Measurements from ENCODE around the gene PIGC. TPM values are rescaled to one million over a fixed set of nuclear protein-coding genes. Genes with fewer than 3 reads are reported as not detected.

The PIGC gene
- 10 to 100 TPM in 5 of 6 donors, 1 to 10 TPM in 1; 9.5 to 18.5 (median 12.7) TPM for total RNA-seq
- polyA plus RNA-seq, result 10 to 100 TPM; 13.8 to 17.9 TPM

DNA sequence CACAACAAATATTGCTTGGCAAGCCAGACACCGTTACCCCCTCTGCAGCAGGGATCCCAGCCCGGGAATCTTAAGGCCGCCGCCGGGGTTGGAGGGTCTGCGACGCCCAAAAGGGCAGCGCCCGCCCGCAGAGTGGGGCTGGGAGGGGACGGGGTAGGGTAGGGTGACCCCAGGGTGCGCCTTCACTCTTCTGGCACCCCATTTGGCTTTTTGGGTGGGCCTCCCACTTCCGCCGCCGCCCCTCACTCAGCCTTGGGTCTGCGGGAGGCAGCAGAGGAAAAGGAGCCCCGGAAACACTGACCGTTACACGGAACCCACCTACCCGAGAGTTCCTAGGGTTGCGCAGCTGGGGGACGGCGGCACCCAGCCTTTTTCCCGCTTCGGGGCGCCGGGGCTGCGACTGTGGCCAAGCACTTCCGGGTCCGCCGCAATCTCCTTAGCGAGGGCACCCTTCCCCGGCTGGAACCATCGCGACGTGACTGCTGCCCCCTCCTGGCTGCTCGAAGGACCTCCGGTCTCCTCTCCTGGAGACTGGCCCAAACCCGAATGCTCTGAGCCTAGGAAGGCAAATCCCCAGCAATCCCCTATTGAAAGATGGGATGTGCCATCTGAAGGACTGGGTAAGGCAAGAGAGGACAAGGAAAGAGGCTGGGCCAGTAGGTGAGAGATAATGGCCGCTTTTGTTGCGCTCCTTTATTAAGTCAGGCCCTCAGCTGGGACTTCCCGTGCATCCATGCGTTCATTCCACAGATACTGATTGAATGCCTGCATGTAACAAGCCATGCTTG is at the start of gene PIGC:
Gene PIGC (minus strand): TSS at position 404 of the 788 bp plus-strand sequence. CDS start 1,447 bp downstream, outside the sequence.
- ATAC-seq (peak; percentile 99 to 100 (median 100)), DNase-seq (peak; percentile 85 to 97 (median 92)), FAIRE-seq (no peak)
- H3K36me3 ChIP-seq, result no peaks in the 10 kb centered on the region
- no peaks in the 10 kb centered on the region for H3K9me3 ChIP-seq
- TF ChIP-seq CTCF (IDR thresholded peaks at IDR 0.05), result peak; percentile 77 to 87 (median 80)
- no peaks in the 10 kb centered on the region for H3K27me3 ChIP-seq
- H3K4me3 ChIP-seq, result peak within 1 kb of the TSS; percentile 79 to 98 (median 85)
- H3K27ac ChIP-seq, result peak within 1 kb of the TSS in 2 of 4 donors; percentile 47 to 78
- intact Hi-C loops (cut with DNase I), result no loop called here
- 5 to 6% methylated on average over 43 of the region's 43 CpGs for WGBS, 2 donors
- H3K4me1 ChIP-seq, result peaks cover 0 to 17% (median 7%) of the 10 kb centered on the region in 3 donors

GRCh38 chr1:172492421-172492820 is 48.6 kb upstream of the PIGC start:
- intact Hi-C loops (cut with DNase I), result no loop called here
- no peaks in the 10 kb centered on the region for H3K9me3 ChIP-seq
- whole genome bisulfite sequencing, 2 donors, result 91 to 95% methylated on average over 1 of the region's 1 CpG

GRCh38 chr1:172489847-172490246 is 46.0 kb upstream of the PIGC start:
- no peaks in the 10 kb centered on the region for H3K27me3 ChIP-seq
- TF ChIP-seq CTCF (IDR thresholded peaks at IDR 0.05), result no peak
- H3K36me3 ChIP-seq, result no peaks in the 10 kb centered on the region
- intact Hi-C loops (cut with DNase I), result no loop called here
- DNase-seq, result no peak
- H3K27ac ChIP-seq, result no peak overlapping the region
- no peak for FAIRE-seq
- H3K9me3 ChIP-seq, result no peaks in the 10 kb centered on the region
- WGBS, 2 donors, result 80 to 86% methylated on average over 3 of the region's 3 CpGs
- no peak overlapping the region for H3K4me3 ChIP-seq
- no peaks in the 10 kb centered on the region for H3K4me1 ChIP-seq
- no peak for ATAC-seq

More at GRCh38 chr1:172492421-172492820, 48.6 kb upstream of the PIGC start:
- Histone ChIP-seq H3K4me1 (peaks cover 0 to 11% (median 8%) of the 10 kb centered on the region in 3 donors), H3K27me3 (no peaks in the 10 kb centered on the region), H3K27ac (no peak overlapping the region), H3K36me3 (no peaks in the 10 kb centered on the region), H3K4me3 (no peak overlapping the region)
- TF ChIP-seq CTCF (IDR thresholded peaks at IDR 0.05), result no peak
- DNase-seq, result no peak
- no peak for FAIRE-seq
- no peak for ATAC-seq

DNA sequence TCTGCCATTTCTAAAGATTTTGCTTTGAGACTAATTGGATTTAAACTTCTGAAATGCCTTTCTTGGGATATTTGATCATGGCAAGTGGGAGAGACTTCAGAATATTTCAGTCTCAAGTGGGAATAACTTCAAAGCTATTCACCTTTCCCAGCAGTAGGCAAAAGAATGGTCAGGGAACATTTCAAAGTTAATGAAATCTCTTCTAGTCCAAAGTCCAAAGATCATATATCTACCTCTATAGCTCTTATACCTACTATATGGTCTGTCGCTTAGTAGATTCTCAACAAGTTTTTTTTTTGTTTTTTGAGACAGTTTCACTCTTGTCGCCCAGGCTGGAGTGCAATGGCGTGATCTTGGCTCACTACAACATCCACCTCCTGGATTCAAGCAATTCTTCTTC is 44.5 kb upstream of the PIGC start:
- no peak for DNase-seq
- Histone ChIP-seq H3K4me1 (peaks cover 0 to 8% (median 0%) of the 10 kb centered on the region in 3 donors), H3K9me3 (no peaks in the 10 kb centered on the region), H3K27ac (no peak overlapping the region), H3K4me3 (no peak overlapping the region), H3K27me3 (no peaks in the 10 kb centered on the region), H3K36me3 (no peaks in the 10 kb centered on the region)
- ATAC-seq, result no peak
- WGBS, 2 donors, result 93 to 96% methylated on average over 3 of the region's 3 CpGs
- intact Hi-C loops (cut with DNase I), result no loop called here
- FAIRE-seq, result no peak
- TF ChIP-seq CTCF (IDR thresholded peaks at IDR 0.05), result no peak

- H3K36me3 ChIP-seq, result no peaks in the 10 kb centered on the region
- H3K4me1 ChIP-seq, result peaks cover 0 to 9% (median 0%) of the 10 kb centered on the region in 3 donors
- no peak for TF ChIP-seq CTCF (IDR thresholded peaks at IDR 0.05)
- ATAC-seq, result no peak
- WGBS, 2 donors, result 89 to 91% methylated on average over 4 of the region's 4 CpGs
- no peaks in the 10 kb centered on the region for H3K27me3 ChIP-seq
- no peaks in the 10 kb centered on the region for H3K9me3 ChIP-seq
- H3K27ac ChIP-seq, result no peak overlapping the region
- no peak for FAIRE-seq
- no peak overlapping the region for H3K4me3 ChIP-seq
- intact Hi-C loops (cut with DNase I), result no loop called here
- DNase-seq, result no peak
Observed at GRCh38 chr1:172487550-172487949, 43.7 kb upstream of the PIGC start.

Measured in pancreas (tissue), 10 donors.